NCI-H524 treated with DMSO at 0.1 percent for 48 hours (cell line): ENCODE data around the gene CD2AP.
A peak's percentile ranks its signal among the peaks of the same experiment; 100 is the strongest.
"Not testable (repeated sequence)": the region's sequence is repeated elsewhere in the genome, so short reads cannot be mapped to it uniquely, and the experiment has no call there.

Source experiments
- DNase-seq: peaks from one replicate; lab custom pipeline; 2025; lab: John Stamatoyannopoulos, UW

The CD2AP gene

GRCh38 chr6:47496935-47497579 lies 19.5 kb downstream of the CD2AP start:
- no peak for DNase-seq

- no peak for DNase-seq
Observed at GRCh38 chr6:47502920-47503319, 25.3 kb downstream of the CD2AP start.

GRCh38 chr6:47509937-47510336 lies 32.3 kb downstream of the CD2AP start:
- no peak for DNase-seq

GRCh38 chr6:47512872-47513271 lies 35.3 kb downstream of the CD2AP start:
- no peak for DNase-seq

GRCh38 chr6:47519279-47519678 lies 41.7 kb downstream of the CD2AP start:
- no peak for DNase-seq

- DNase-seq: peak; percentile 2
Observed at GRCh38 chr6:47520282-47520681, 42.7 kb downstream of the CD2AP start.

GRCh38 chr6:47521961-47522360 lies 44.4 kb downstream of the CD2AP start:
- no peak for DNase-seq

- no peak for DNase-seq
Observed at GRCh38 chr6:47524136-47524845, 46.7 kb downstream of the CD2AP start.

GRCh38 chr6:47525330-47526057 lies 47.9 kb downstream of the CD2AP start:
- DNase-seq: no peak

- DNase-seq: no peak
Observed at GRCh38 chr6:47527274-47527673, 49.7 kb downstream of the CD2AP start.

GRCh38 chr6:47529734-47530133 lies 52.1 kb downstream of the CD2AP start:
- DNase-seq: no peak

- DNase-seq: no peak
Observed at GRCh38 chr6:47532981-47533585, 55.5 kb downstream of the CD2AP start.

- DNase-seq: no peak
Observed at GRCh38 chr6:47534063-47534462, 56.5 kb downstream of the CD2AP start.

- no peak for DNase-seq
Observed at GRCh38 chr6:47535316-47536225, 58.0 kb downstream of the CD2AP start.

GRCh38 chr6:47536816-47537401 lies 59.3 kb downstream of the CD2AP start:
- no peak for DNase-seq

GRCh38 chr6:47545223-47545622 lies 67.6 kb downstream of the CD2AP start:
- DNase-seq: no peak

GRCh38 chr6:47551670-47552069 lies 74.1 kb downstream of the CD2AP start:
- no peak for DNase-seq

- DNase-seq: no peak
Observed at GRCh38 chr6:47552319-47552718, 74.7 kb downstream of the CD2AP start.

GRCh38 chr6:47553243-47553642 lies 75.7 kb downstream of the CD2AP start:
- DNase-seq: not testable (repeated sequence)

- not testable (repeated sequence) for DNase-seq
Observed at GRCh38 chr6:47556459-47556858, 78.9 kb downstream of the CD2AP start.

GRCh38 chr6:47563162-47563561 lies 85.6 kb downstream of the CD2AP start:
- no peak for DNase-seq
